HEK293 (cell line): ENCODE results near the gene CSRP2.

Source experiments
- CTCF ChIA-PET: fragments of 350-600 bp; formaldehyde crosslinking; extraction: SDS; loops from one replicate; lab custom pipeline; 2021; ENCODE audit warnings: antibody characterized with exemption; lab: Yijun Ruan, JAX
- POLR2A ChIA-PET: fragments of 300-600 bp; formaldehyde crosslinking; extraction: SDS; loops from one replicate; lab custom pipeline; 2020; ENCODE audit warnings: antibody characterized with exemption, inconsistent platforms; lab: Yijun Ruan, JAX
- H3K27ac ChIP-seq: fragments of 200-500 bp; sonication (Bioruptor generic); 2 replicates; pipeline ENCODE4 v1.5.1; 2014; ENCODE audit warnings: low read depth, low read length, control low read depth, inconsistent platforms; ENCODE audit errors: extremely low read depth
- H3K36me3 ChIP-seq, 2 experiments: fragments of 200-500 bp in 1 of 2; sonication (Bioruptor generic) in 1 of 2; 1 replicate in 1 of 2; 2 replicates in 1 of 2; pipeline ENCODE4 v1.5.1; 2014 to 2017; ENCODE audit warnings: inconsistent platforms in 2 of 2, low read length in 2 of 2; ENCODE audit not compliant: control insufficient read depth in 2 of 2, insufficient read depth in 1 of 2
- H3K4me1 ChIP-seq: fragments of 200-500 bp; sonication (Bioruptor generic); 2 replicates; pipeline ENCODE4 v1.5.1; 2014; ENCODE audit warnings: mild to moderate bottlenecking, low read length, inconsistent platforms; ENCODE audit not compliant: control insufficient read depth, insufficient read depth
- H3K4me3 ChIP-seq: 2 replicates; pipeline ENCODE4 v1.5.1; 2011; ENCODE audit warnings: low read depth, mild to moderate bottlenecking, control low read depth, low read length, moderate library complexity
- H3K9me3 ChIP-seq: fragments of 200-500 bp; sonication (Bioruptor generic); 2 replicates; pipeline ENCODE4 v1.5.1; 2014; ENCODE audit warnings: low read depth, low read length, inconsistent platforms; ENCODE audit not compliant: control insufficient read depth, insufficient read depth
- HOXD13 ChIP-seq: sonication (generic); formaldehyde crosslinking; IDR thresholded peaks from 2 replicates; pipeline ENCODE4 v1.8.0; 2022; ENCODE audit warnings: missing genetic modification reagents, borderline replicate concordance
- MZF1 ChIP-seq: fragments of 450-650 bp; formaldehyde crosslinking; IDR thresholded peaks from 2 replicates; pipeline ENCODE4 v1.5.1; 2017; ENCODE audit warnings: missing biosample characterization, missing genetic modification characterization, borderline replicate concordance
- RBAK ChIP-seq: fragments of 450-650 bp; formaldehyde crosslinking; IDR thresholded peaks from 2 replicates; pipeline ENCODE4 v1.5.1; 2016; ENCODE audit warnings: missing biosample characterization, missing genetic modification characterization
- ZEB2 ChIP-seq: fragments of 450-650 bp; formaldehyde crosslinking; IDR thresholded peaks from 2 replicates; pipeline ENCODE4 v1.5.1; 2016; ENCODE audit warnings: missing biosample characterization, missing genetic modification characterization
- ZNF174 ChIP-seq: fragments of 450-650 bp; formaldehyde crosslinking; IDR thresholded peaks from 2 replicates; pipeline ENCODE4 v1.5.0; 2017; ENCODE audit warnings: missing biosample characterization, mild to moderate bottlenecking, missing genetic modification characterization
- ZNF175 ChIP-seq: fragments of 450-650 bp; formaldehyde crosslinking; IDR thresholded peaks from 2 replicates; pipeline ENCODE4 v1.5.1; 2016; ENCODE audit warnings: missing biosample characterization, missing genetic modification characterization
- ZNF394 ChIP-seq: fragments of 450-650 bp; formaldehyde crosslinking; IDR thresholded peaks from 2 replicates; pipeline ENCODE4 v1.5.1; 2016; ENCODE audit warnings: missing biosample characterization, missing genetic modification characterization, mild to moderate bottlenecking, moderate library complexity, borderline replicate concordance
- ZNF530 ChIP-seq: fragments of 450-650 bp; formaldehyde crosslinking; IDR thresholded peaks from 2 replicates; pipeline ENCODE4 v1.5.1; 2016; ENCODE audit warnings: low read depth, missing biosample characterization, missing genetic modification characterization
- ZNF623 ChIP-seq: fragments of 450-650 bp; formaldehyde crosslinking; IDR thresholded peaks from 2 replicates; pipeline ENCODE4 v1.5.1; 2016; ENCODE audit warnings: missing biosample characterization, missing genetic modification characterization
- ZNF624 ChIP-seq: fragments of 450-650 bp; formaldehyde crosslinking; IDR thresholded peaks from 2 replicates; pipeline ENCODE4 v1.5.1; 2017; ENCODE audit warnings: missing biosample characterization, missing genetic modification characterization
- ZNF76 ChIP-seq: fragments of 450-650 bp; formaldehyde crosslinking; IDR thresholded peaks from 2 replicates; pipeline ENCODE4; 2016; ENCODE audit warnings: low read depth, missing biosample characterization, missing genetic modification characterization, borderline replicate concordance
- ZNF830 ChIP-seq: fragments of 450-650 bp; IDR thresholded peaks from 2 replicates; pipeline ENCODE4 v1.5.0; 2018; ENCODE audit warnings: missing biosample characterization, missing genetic modification characterization, low read depth, mild to moderate bottlenecking, moderate library complexity
- ZXDB ChIP-seq: fragments of 450-650 bp; formaldehyde crosslinking; IDR thresholded peaks from 2 replicates; pipeline ENCODE4 v1.5.1; 2016; ENCODE audit warnings: missing biosample characterization, missing genetic modification characterization
- TF ChIP-seq, protein P1 (sequence below): fragments of 450-650 bp; formaldehyde crosslinking; IDR thresholded peaks from 2 replicates; pipeline ENCODE4 v1.5.1; 2017; ENCODE audit warnings: missing biosample characterization, missing genetic modification characterization
- TF ChIP-seq, protein P2 (sequence below): fragments of 450-650 bp; formaldehyde crosslinking; IDR thresholded peaks from 2 replicates; pipeline ENCODE4 v1.5.1; 2017; ENCODE audit warnings: missing biosample characterization, mild to moderate bottlenecking, missing genetic modification characterization, moderate library complexity
- TF ChIP-seq, protein P3 (sequence below): fragments of 450-650 bp; formaldehyde crosslinking; IDR thresholded peaks from 2 replicates; pipeline ENCODE4 v1.5.1; 2017; ENCODE audit warnings: missing biosample characterization, missing genetic modification characterization

Gene CSRP2

DNA sequence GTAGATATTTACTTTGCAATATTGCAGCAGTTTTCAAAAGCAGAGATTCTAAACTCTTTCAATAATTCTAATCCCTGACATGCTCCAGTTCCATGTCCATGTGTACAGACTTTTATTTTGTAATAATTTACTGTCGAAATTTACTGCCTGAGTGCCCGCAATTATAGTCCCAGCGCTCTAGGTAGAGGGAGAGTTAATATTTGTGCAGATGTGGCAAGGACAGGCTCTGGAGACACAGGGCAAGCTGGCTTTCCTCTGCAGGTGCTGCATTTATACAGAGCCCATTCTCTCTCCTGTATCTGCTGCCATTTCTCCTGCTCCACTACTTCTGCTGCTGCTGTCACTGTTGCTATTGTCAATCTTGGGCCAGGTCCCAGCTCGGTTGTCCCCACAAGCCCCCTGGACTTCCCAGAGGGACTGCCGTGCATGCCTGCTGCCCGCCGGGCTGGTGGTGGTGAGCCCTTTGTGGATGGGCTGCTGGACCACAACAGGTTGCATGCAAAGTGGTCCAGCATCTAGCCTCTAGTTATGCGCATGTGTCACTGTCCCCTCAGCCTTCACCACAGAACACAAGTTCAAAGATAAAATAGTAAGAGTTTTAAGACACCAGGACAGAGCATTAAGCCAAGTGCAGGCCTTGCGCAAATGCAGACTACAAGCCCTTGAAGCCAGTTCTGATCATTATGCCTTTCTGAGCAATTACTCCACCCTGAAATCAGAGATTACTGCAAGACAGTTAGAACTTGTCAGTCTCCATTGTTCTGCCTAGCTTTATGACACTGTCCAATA is 40.8 kb upstream of the CSRP2 start (continued):
- TF ChIP-seq, protein P1, sequence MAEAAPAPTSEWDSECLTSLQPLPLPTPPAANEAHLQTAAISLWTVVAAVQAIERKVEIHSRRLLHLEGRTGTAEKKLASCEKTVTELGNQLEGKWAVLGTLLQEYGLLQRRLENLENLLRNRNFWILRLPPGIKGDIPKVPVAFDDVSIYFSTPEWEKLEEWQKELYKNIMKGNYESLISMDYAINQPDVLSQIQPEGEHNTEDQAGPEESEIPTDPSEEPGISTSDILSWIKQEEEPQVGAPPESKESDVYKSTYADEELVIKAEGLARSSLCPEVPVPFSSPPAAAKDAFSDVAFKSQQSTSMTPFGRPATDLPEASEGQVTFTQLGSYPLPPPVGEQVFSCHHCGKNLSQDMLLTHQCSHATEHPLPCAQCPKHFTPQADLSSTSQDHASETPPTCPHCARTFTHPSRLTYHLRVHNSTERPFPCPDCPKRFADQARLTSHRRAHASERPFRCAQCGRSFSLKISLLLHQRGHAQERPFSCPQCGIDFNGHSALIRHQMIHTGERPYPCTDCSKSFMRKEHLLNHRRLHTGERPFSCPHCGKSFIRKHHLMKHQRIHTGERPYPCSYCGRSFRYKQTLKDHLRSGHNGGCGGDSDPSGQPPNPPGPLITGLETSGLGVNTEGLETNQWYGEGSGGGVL: no peak
- TF ChIP-seq ZNF530 (tag by site-specific recombination): no peak
- TF ChIP-seq ZNF394 (tag by site-specific recombination): no peak
- TF ChIP-seq MZF1 (tag by site-specific recombination): no peak
- TF ChIP-seq ZNF76 (tag by site-specific recombination): no peak
- no peak for TF ChIP-seq ZNF624 (tag by site-specific recombination)
- TF ChIP-seq, protein P2, sequence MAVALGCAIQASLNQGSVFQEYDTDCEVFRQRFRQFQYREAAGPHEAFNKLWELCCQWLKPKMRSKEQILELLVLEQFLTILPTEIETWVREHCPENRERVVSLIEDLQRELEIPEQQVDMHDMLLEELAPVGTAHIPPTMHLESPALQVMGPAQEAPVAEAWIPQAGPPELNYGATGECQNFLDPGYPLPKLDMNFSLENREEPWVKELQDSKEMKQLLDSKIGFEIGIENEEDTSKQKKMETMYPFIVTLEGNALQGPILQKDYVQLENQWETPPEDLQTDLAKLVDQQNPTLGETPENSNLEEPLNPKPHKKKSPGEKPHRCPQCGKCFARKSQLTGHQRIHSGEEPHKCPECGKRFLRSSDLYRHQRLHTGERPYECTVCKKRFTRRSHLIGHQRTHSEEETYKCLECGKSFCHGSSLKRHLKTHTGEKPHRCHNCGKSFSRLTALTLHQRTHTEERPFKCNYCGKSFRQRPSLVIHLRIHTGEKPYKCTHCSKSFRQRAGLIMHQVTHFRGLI (tag by site-specific recombination): no peak
- TF ChIP-seq ZNF175 (tag by site-specific recombination): no peak
- no peak for TF ChIP-seq HOXD13 (CRISPR knock-in tag)
- TF ChIP-seq ZNF623 (tag by site-specific recombination): no peak
- TF ChIP-seq ZXDB (tag by site-specific recombination): no peak
- TF ChIP-seq RBAK (tag by site-specific recombination): no peak

DNA sequence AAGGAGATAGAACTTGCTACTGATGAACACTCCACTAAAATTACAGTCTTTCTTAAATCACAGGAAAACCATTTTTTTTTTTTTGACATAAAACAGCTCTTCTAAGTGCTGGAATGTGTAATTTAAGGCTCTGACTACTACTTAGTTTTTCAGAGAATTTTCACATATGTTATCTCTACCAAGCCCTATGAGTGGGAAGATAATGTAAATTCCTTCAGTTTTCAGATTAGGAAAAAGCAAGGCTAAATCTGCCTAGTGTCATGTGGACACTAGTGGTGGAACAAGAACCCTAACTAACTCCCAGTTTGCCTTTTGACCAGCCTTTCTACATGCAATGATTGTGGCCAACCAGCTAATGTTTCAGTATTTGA is 37.3 kb upstream of the CSRP2 start:
- CTCF ChIA-PET: interaction anchor here (0.6 to 1.2 kb wide), 3 partner anchors 16 to 809 kb away, joined by 3 to 4 read pairs (median 3); no protein-coding TSS in a partner anchor
- Histone ChIP-seq H3K9me3 (no peaks in the 10 kb centered on the region), H3K4me3 (no peak overlapping the region), H3K4me1 (peaks cover 12% of the 10 kb centered on the region), H3K27ac (no peak overlapping the region), H3K36me3 (no peaks in the 10 kb centered on the region)
- POLR2A ChIA-PET: no interaction called here
- TF ChIP-seq, protein P2 (tag by site-specific recombination): 0 out of 2 replicates have a peak, but pooled peaks have one; percentile 15
- TF ChIP-seq ZNF830 (tag by site-specific recombination): no peak

DNA sequence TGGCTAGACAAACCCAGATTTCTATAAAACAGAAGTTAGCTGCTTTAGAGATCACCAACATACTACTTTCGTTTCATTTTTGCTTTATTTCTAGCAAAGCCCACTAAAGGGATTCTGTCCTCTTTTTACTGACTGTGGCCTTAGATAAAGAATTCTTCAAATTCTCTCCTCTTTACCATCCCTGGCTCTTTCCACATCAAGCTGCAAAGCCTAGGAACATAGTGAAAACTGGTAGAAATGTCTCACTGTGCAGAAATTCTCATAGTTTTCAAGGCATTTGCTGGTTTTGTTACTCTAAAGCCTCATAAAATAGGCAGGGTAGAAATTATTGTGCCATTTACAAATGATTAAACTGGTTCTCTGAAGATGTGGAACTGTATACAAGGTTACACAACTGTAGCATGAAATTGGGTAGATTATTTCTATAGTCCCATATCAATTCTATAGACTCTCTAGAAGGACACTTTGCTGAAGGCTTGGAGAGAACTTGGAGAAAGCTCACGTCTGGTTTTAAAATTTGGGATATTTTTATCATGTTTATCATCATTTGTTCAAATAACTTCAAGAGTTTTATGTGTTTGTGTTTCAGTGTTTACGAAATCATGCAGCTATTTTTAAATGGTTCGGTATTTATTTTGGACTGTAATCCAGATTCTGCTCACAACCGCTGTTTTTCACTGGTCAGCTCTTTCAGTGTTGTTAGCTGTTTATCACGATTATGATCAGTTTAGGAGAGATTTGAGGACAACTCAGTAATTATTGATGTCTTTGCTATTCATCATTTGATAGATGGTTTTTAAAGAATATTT is 36.7 kb upstream of the CSRP2 start:
- no peak overlapping the region for H3K4me3 ChIP-seq
- no peak overlapping the region for H3K27ac ChIP-seq
- CTCF ChIA-PET: interaction anchor here (0.6 to 0.7 kb wide), 3 partner anchors 95 to 809 kb away, joined by 3 read pairs; no protein-coding TSS in a partner anchor
- H3K36me3 ChIP-seq: no peaks in the 10 kb centered on the region
- no peak for TF ChIP-seq ZNF174 (tag by site-specific recombination)
- TF ChIP-seq, protein P3, sequence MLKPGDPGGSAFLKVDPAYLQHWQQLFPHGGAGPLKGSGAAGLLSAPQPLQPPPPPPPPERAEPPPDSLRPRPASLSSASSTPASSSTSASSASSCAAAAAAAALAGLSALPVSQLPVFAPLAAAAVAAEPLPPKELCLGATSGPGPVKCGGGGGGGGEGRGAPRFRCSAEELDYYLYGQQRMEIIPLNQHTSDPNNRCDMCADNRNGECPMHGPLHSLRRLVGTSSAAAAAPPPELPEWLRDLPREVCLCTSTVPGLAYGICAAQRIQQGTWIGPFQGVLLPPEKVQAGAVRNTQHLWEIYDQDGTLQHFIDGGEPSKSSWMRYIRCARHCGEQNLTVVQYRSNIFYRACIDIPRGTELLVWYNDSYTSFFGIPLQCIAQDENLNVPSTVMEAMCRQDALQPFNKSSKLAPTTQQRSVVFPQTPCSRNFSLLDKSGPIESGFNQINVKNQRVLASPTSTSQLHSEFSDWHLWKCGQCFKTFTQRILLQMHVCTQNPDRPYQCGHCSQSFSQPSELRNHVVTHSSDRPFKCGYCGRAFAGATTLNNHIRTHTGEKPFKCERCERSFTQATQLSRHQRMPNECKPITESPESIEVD (tag by site-specific recombination): peak; percentile 14; the same call in 1 of the 2 replicates
- peak; percentile 44; the same call in 1 of the 2 replicates for TF ChIP-seq ZEB2 (tag by site-specific recombination)
- H3K4me1 ChIP-seq: peaks cover 12% of the 10 kb centered on the region
- H3K9me3 ChIP-seq: no peaks in the 10 kb centered on the region
- POLR2A ChIA-PET: interaction anchor here (0.6 kb wide), 1 partner anchor 152 kb away, joined by 5 read pairs; the partner anchor contains the start of gene ZDHHC17
